ENCODE measurements around the gene FBXO5. TPM values are rescaled to one million over a fixed set of nuclear protein-coding genes. Genes with fewer than 3 reads are reported as not detected.

The FBXO5 gene
- total and polyA plus RNA-seq, 9 of the 15 experiments (the other 6 are each of a cell fraction or from before 2014, with no cell fraction given) = 17.8 to 89.3 (median 62.9) TPM

DNA sequence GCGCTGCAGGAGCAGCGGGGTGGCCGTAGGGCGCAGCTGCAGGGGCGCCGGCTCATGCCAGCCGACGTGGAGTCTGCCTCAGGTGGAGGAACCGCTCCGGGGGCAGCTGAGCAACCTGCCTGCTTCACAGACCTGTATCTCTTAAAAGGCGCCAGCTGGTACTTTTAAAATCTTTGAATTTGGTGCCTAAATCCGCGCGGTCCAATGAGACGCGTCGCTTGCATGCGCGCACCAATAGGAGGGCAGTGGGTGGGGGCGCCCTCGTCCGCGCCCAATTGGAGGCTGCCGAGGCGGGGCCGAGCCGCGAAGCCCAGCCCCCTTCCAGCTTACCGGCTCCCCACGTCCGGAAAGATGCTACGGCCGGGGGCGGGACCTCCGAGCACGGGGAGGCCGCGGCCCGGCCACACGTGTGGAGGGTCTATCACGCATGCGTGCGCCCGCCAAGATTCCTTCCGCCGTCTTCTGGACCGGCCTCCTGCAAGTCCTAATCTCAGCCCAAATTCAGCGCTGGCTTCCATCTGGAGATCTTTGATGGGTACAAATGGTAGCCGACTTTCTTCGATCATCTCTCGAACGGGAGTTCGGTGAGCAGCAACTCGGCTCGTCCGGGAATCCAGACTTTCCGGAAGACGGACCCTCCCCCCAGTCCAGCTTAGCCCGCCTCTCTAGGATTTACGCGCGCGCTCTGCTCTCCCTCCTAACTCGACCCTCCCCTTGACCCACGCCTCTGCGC lies at the start of gene FBXO5 (continued):
- TF ChIP-seq MGA (IDR thresholded peaks at IDR 0.05) = peak; percentile 93
- TF ChIP-seq DNMT1 (IDR thresholded peaks at IDR 0.05) = no peak
- peak; percentile 82 for TF ChIP-seq GABPA (tag; conservative IDR thresholded peaks at IDR 0.05; ENCODE audit: low read depth)
- TF ChIP-seq SIN3A (IDR thresholded peaks at IDR 0.05; ENCODE audit: borderline replicate concordance in 2 of 2, control insufficient read depth in 1 of 2, low read depth in 2 of 2, low read length in 2 of 2) = peak; percentile 97 to 100
- no peak; the same call in 1 of the 2 replicates for TF ChIP-seq ZNF511 (CRISPR knock-in tag; IDR thresholded peaks at IDR 0.05)
- TF ChIP-seq ZSCAN29 (IDR thresholded peaks at IDR 0.05) = no peak
- TF ChIP-seq, protein P1, sequence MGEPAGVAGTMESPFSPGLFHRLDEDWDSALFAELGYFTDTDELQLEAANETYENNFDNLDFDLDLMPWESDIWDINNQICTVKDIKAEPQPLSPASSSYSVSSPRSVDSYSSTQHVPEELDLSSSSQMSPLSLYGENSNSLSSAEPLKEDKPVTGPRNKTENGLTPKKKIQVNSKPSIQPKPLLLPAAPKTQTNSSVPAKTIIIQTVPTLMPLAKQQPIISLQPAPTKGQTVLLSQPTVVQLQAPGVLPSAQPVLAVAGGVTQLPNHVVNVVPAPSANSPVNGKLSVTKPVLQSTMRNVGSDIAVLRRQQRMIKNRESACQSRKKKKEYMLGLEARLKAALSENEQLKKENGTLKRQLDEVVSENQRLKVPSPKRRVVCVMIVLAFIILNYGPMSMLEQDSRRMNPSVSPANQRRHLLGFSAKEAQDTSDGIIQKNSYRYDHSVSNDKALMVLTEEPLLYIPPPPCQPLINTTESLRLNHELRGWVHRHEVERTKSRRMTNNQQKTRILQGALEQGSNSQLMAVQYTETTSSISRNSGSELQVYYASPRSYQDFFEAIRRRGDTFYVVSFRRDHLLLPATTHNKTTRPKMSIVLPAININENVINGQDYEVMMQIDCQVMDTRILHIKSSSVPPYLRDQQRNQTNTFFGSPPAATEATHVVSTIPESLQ (CRISPR knock-in tag; IDR thresholded peaks at IDR 0.05) = no peak; the same call in none of the 2 replicates
- TF ChIP-seq E2F6 (IDR thresholded peaks at IDR 0.05; ENCODE audit: borderline replicate concordance in 1 of 2, extremely low read depth in 1 of 2, insufficient read depth in 1 of 2, insufficient read length in 1 of 2, low read depth in 1 of 2, low read length in 1 of 2, poor library complexity in 1 of 2, severe bottlenecking in 1 of 2) = peak; percentile 57 to 88
- no peak for TF ChIP-seq PHB2 (IDR thresholded peaks at IDR 0.05; ENCODE audit: low read depth)
- TF ChIP-seq RCOR1 (IDR thresholded peaks at IDR 0.05; ENCODE audit: borderline replicate concordance in 1 of 2, low read depth in 2 of 2, low read length in 2 of 2) = peak in 1 of 2 experiments; percentile 70; a peak in 1 of 4 replicates
